ENCODE data around the gene ATRNL1. TPM values are rescaled to one million over a fixed set of nuclear protein-coding genes. Genes with fewer than 3 reads are reported as not detected.

The ATRNL1 gene
- total RNA-seq, 4 donors from 2014 or later, result 0.93 to 19.0 (median 8.7) TPM

DNA sequence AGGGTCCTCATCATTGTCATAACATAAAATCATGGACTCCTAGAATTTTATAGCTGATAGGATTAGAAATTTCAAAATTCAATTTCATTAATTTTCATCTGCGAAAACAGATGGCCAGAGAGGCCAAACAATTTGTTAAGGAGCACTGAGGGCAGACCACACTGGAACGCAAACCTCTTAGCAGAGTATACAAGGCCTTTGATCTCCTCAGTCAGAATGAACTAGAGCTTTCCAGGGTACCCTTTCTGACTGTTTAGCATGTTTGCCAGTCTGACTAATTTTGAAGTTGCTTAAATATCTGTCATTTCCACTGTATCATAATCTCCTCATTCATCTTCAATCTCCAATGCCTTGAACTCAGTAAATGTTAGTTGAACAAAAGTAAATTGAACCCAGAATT, 41.9 kb upstream of the ATRNL1 start:
- no peaks in the 10 kb centered on the region for H3K9me3 ChIP-seq
- no peak for ATAC-seq
- no peak overlapping the region for H3K27ac ChIP-seq
- H3K36me3 ChIP-seq, result no peaks in the 10 kb centered on the region
- TF ChIP-seq POLR2A (IDR thresholded peaks at IDR 0.05) (no peak), EP300 (IDR thresholded peaks at IDR 0.05) (no peak), POLR2AphosphoS5 (IDR thresholded peaks at IDR 0.05) (no peak)
- TF ChIP-seq, protein P1, sequence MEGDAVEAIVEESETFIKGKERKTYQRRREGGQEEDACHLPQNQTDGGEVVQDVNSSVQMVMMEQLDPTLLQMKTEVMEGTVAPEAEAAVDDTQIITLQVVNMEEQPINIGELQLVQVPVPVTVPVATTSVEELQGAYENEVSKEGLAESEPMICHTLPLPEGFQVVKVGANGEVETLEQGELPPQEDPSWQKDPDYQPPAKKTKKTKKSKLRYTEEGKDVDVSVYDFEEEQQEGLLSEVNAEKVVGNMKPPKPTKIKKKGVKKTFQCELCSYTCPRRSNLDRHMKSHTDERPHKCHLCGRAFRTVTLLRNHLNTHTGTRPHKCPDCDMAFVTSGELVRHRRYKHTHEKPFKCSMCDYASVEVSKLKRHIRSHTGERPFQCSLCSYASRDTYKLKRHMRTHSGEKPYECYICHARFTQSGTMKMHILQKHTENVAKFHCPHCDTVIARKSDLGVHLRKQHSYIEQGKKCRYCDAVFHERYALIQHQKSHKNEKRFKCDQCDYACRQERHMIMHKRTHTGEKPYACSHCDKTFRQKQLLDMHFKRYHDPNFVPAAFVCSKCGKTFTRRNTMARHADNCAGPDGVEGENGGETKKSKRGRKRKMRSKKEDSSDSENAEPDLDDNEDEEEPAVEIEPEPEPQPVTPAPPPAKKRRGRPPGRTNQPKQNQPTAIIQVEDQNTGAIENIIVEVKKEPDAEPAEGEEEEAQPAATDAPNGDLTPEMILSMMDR (IDR thresholded peaks at IDR 0.05), result no peak
- H3K4me1 ChIP-seq, result no peaks in the 10 kb centered on the region
- H3K27me3 ChIP-seq, result no peaks in the 10 kb centered on the region
- no peak overlapping the region for H3K4me3 ChIP-seq
- WGBS, 2 donors (ENCODE audit: low coverage in 1 of 2), result 84 to 96% methylated on average over 2 of the region's 2 CpGs

DNA sequence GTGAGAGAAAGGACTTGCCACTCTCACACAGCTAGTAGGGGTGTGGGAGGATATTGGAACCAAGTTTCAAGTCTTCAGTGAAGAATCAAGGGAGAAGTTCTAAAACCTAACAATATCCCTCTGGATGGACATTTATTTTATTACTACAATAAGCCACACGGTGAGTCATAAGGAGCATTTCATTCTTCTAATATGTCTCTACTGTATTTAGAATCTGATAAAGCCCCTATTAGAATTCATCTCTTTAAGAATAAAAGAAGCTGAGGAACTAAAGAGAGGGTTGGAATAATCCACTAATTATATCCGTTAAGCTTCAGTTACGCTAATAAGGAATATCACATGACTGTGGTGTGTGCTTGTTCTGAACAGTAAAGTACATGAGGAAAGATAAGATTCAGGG, 40.9 kb upstream of the ATRNL1 start:
- no peaks in the 10 kb centered on the region for H3K4me1 ChIP-seq
- TF ChIP-seq POLR2AphosphoS5 (IDR thresholded peaks at IDR 0.05), result no peak
- TF ChIP-seq, protein P1 (IDR thresholded peaks at IDR 0.05), result no peak
- no peak for TF ChIP-seq POLR2A (IDR thresholded peaks at IDR 0.05)
- no peak for TF ChIP-seq EP300 (IDR thresholded peaks at IDR 0.05)
- no peaks in the 10 kb centered on the region for H3K27me3 ChIP-seq
- H3K27ac ChIP-seq, result no peak overlapping the region
- ATAC-seq, result no peak
- WGBS, 2 donors (ENCODE audit: low coverage in 1 of 2), result 86 to 100% methylated on average over 3 of the region's 3 CpGs
- no peaks in the 10 kb centered on the region for H3K36me3 ChIP-seq
- H3K9me3 ChIP-seq, result no peaks in the 10 kb centered on the region
- H3K4me3 ChIP-seq, result no peak overlapping the region

DNA sequence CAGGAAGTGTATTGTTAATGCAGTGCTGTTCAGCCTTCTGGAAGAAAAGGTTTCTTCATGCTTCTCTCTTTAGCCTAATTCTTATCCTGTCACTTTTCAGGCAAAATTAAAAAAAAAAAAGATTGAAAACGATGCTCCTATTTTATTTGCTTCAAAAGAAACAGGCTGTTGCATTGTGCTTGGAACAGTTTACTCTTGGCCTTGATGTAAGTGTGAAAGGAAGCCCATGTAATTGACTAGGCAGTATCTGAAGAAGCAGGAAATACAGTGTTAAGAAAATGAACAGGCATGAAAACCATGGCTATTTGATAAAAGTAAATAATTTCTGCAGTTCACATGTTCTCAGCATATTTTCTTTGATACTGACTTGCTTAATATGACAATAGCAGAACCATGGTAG, 40.4 kb upstream of the ATRNL1 start:
- no peak for ATAC-seq
- no peak for TF ChIP-seq POLR2AphosphoS5 (IDR thresholded peaks at IDR 0.05)
- no peak for TF ChIP-seq POLR2A (IDR thresholded peaks at IDR 0.05)
- no peak for TF ChIP-seq EP300 (IDR thresholded peaks at IDR 0.05)
- TF ChIP-seq, protein P1 (IDR thresholded peaks at IDR 0.05), result no peak
- Histone ChIP-seq H3K4me3 (no peak overlapping the region), H3K27me3 (no peaks in the 10 kb centered on the region), H3K9me3 (no peaks in the 10 kb centered on the region), H3K4me1 (no peaks in the 10 kb centered on the region), H3K36me3 (no peaks in the 10 kb centered on the region), H3K27ac (no peak overlapping the region)
- WGBS, 2 donors (ENCODE audit: low coverage in 1 of 2), result 26 to 36% methylated on average over 1 of the region's 1 CpG

DNA sequence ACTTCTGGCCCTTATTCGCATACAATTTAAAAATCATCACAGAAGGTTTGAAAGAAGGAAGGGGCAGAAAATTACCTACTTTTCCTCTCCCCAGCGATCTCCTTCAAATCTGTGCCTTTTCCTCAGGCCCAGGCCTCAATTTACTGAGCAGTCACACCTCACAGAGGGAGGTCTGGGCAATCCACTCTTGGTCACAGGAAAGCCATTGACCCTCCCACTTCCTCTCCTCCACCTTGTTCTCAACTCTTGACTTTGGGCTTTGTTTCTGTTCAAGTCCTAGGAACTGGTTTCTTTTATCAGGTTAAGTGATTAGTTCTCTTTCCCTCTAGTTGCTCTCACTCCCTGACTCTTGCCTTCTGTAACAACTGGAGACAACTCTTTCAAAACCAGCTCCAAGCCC, 37.0 kb upstream of the ATRNL1 start:
- no peak for ATAC-seq
- TF ChIP-seq POLR2AphosphoS5 (IDR thresholded peaks at IDR 0.05) (no peak), EP300 (IDR thresholded peaks at IDR 0.05) (no peak), POLR2A (IDR thresholded peaks at IDR 0.05) (no peak)
- TF ChIP-seq, protein P1 (IDR thresholded peaks at IDR 0.05), result no peak
- H3K9me3 ChIP-seq, result no peaks in the 10 kb centered on the region
- H3K36me3 ChIP-seq, result no peaks in the 10 kb centered on the region
- no peak overlapping the region for H3K27ac ChIP-seq
- WGBS, 2 donors (ENCODE audit: low coverage in 1 of 2), result 80 to 92% methylated on average over 1 to 2 of the region's 2 CpGs
- no peaks in the 10 kb centered on the region for H3K4me1 ChIP-seq
- peaks cover 4% of the 10 kb centered on the region for H3K27me3 ChIP-seq
- H3K4me3 ChIP-seq, result no peak overlapping the region

DNA sequence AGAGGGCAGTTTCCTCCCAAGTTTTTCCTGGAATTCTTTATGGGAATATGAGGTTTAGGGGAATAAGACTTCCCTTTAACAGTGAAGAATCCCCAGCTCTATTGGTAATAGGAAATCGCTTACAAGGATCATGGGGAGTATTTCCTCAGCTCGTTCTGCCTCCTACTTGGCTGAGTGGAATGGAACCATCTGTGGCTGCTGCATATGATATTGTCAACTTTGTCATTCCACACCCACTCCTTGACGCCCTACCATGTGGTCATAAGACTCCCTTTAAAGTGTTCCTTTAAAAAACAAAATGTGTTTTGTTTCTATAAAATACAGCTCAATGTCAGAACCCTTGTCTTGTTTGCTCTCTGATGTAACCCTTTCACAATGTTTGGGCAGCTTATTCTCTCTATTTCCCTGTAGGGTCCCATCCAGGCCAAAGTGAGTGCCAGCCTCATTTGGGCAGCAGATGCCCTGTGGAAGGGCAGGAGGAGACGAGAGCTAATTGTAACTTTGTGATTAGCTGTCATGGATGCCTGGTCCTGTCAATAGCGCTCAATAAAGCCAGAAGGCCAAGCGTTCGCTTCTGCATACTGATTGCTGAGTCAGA, 33.8 kb upstream of the ATRNL1 start:
- H3K27ac ChIP-seq, result no peak overlapping the region
- no peaks in the 10 kb centered on the region for H3K9me3 ChIP-seq
- H3K4me1 ChIP-seq, result no peaks in the 10 kb centered on the region
- whole genome bisulfite sequencing, 2 donors (ENCODE audit: low coverage in 1 of 2), result 69 to 82% methylated on average over 3 to 7 of the region's 7 CpGs
- TF ChIP-seq POLR2A (IDR thresholded peaks at IDR 0.05), result no peak
- TF ChIP-seq EP300 (IDR thresholded peaks at IDR 0.05), result no peak
- TF ChIP-seq POLR2AphosphoS5 (IDR thresholded peaks at IDR 0.05), result no peak
- TF ChIP-seq, protein P1 (IDR thresholded peaks at IDR 0.05), result no peak
- H3K36me3 ChIP-seq, result no peaks in the 10 kb centered on the region
- H3K27me3 ChIP-seq, result peaks cover 4% of the 10 kb centered on the region
- H3K4me3 ChIP-seq, result no peak overlapping the region
- no peak for ATAC-seq
